ENCODE measurements around the gene ZBTB2.

ZBTB2 gene

DNA sequence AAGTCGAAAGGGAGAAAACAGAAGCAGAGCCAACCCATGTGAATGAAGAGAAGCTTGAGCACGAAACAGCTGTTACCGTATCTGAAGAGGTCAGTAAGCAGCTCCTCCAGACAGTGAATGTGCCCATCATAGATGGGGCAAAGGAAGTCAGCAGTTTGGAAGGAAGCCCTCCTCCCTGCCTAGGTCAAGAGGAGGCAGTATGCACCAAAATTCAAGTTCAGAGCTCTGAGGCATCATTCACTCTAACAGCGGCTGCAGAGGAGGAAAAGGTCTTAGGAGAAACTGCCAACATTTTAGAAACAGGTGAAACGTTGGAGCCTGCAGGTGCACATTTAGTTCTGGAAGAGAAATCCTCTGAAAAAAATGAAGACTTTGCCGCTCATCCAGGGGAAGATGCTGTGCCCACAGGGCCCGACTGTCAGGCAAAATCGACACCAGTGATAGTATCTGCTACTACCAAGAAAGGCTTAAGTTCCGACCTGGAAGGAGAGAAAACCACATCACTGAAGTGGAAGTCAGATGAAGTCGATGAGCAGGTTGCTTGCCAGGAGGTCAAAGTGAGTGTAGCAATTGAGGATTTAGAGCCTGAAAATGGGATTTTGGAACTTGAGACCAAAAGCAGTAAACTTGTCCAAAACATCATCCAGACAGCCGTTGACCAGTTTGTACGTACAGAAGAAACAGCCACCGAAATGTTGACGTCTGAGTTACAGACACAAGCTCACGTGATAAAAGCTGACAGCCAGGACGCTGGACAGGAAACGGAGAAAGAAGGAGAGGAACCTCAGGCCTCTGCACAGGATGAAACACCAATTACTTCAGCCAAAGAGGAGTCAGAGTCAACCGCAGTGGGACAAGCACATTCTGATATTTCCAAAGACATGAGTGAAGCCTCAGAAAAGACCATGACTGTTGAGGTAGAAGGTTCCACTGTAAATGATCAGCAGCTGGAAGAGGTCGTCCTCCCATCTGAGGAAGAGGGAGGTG, 38.7 kb downstream of the ZBTB2 start:
- TF ChIP-seq, protein P1, sequence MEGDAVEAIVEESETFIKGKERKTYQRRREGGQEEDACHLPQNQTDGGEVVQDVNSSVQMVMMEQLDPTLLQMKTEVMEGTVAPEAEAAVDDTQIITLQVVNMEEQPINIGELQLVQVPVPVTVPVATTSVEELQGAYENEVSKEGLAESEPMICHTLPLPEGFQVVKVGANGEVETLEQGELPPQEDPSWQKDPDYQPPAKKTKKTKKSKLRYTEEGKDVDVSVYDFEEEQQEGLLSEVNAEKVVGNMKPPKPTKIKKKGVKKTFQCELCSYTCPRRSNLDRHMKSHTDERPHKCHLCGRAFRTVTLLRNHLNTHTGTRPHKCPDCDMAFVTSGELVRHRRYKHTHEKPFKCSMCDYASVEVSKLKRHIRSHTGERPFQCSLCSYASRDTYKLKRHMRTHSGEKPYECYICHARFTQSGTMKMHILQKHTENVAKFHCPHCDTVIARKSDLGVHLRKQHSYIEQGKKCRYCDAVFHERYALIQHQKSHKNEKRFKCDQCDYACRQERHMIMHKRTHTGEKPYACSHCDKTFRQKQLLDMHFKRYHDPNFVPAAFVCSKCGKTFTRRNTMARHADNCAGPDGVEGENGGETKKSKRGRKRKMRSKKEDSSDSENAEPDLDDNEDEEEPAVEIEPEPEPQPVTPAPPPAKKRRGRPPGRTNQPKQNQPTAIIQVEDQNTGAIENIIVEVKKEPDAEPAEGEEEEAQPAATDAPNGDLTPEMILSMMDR (IDR thresholded peaks at IDR 0.05): no peak
- Histone ChIP-seq H2AFZ (no peak overlapping the region), H3K27me3 (ENCODE audit: control insufficient read depth, insufficient read depth, low read length) (no peaks in the 10 kb centered on the region), H3K4me1 (no peaks in the 10 kb centered on the region), H3K9ac (no peak overlapping the region), H3K9me3 (ENCODE audit: control insufficient read depth, low read length) (no peaks in the 10 kb centered on the region), H3K27ac (no peak overlapping the region), H3K36me3 (ENCODE audit: control insufficient read depth, insufficient read depth, low read length) (no peaks in the 10 kb centered on the region), H3K4me3 (ENCODE audit: low read depth, low read length) (no peak overlapping the region), H3K4me2 (ENCODE audit: low read length) (no peak overlapping the region), H3K79me2 (no peaks in the 10 kb centered on the region)

DNA sequence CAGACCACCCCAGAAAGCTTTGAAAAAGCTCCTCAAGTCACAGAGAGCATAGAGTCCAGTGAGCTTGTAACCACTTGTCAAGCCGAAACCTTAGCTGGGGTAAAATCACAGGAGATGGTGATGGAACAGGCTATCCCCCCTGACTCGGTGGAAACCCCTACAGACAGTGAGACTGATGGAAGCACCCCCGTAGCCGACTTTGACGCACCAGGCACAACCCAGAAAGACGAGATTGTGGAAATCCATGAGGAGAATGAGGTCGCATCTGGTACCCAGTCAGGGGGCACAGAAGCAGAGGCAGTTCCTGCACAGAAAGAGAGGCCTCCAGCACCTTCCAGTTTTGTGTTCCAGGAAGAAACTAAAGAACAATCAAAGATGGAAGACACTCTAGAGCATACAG, 39.6 kb downstream of the ZBTB2 start:
- no peaks in the 10 kb centered on the region for H3K79me2 ChIP-seq
- H2AFZ ChIP-seq: no peak overlapping the region
- no peak overlapping the region for H3K4me2 ChIP-seq (ENCODE audit: low read length)
- H3K36me3 ChIP-seq (ENCODE audit: control insufficient read depth, insufficient read depth, low read length): no peaks in the 10 kb centered on the region
- H3K4me1 ChIP-seq: no peaks in the 10 kb centered on the region
- H3K4me3 ChIP-seq (ENCODE audit: low read depth, low read length): no peak overlapping the region
- H3K27ac ChIP-seq: no peak overlapping the region
- H3K9ac ChIP-seq: no peak overlapping the region
- no peaks in the 10 kb centered on the region for H3K9me3 ChIP-seq (ENCODE audit: control insufficient read depth, low read length)
- no peaks in the 10 kb centered on the region for H3K27me3 ChIP-seq (ENCODE audit: control insufficient read depth, insufficient read depth, low read length)
- TF ChIP-seq, protein P1 (IDR thresholded peaks at IDR 0.05): no peak

DNA sequence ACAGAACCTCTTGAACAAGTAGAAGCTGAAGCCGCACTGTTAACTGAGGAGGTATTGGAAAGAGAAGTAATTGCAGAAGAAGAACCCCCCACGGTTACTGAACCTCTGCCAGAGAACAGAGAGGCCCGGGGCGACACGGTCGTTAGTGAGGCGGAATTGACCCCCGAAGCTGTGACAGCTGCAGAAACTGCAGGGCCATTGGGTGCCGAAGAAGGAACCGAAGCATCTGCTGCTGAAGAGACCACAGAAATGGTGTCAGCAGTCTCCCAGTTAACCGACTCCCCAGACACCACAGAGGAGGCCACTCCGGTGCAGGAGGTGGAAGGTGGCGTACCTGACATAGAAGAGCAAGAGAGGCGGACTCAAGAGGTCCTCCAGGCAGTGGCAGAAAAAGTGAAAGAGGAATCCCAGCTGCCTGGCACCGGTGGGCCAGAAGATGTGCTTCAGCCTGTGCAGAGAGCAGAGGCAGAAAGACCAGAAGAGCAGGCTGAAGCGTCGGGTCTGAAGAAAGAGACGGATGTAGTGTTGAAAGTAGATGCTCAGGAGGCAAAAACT, 40.1 kb downstream of the ZBTB2 start:
- TF ChIP-seq, protein P1 (IDR thresholded peaks at IDR 0.05): no peak
- H3K9ac ChIP-seq: no peak overlapping the region
- no peak overlapping the region for H2AFZ ChIP-seq
- H3K27ac ChIP-seq: no peak overlapping the region
- no peak overlapping the region for H3K4me2 ChIP-seq (ENCODE audit: low read length)
- H3K9me3 ChIP-seq (ENCODE audit: control insufficient read depth, low read length): no peaks in the 10 kb centered on the region
- H3K36me3 ChIP-seq (ENCODE audit: control insufficient read depth, insufficient read depth, low read length): no peaks in the 10 kb centered on the region
- no peaks in the 10 kb centered on the region for H3K79me2 ChIP-seq
- H3K4me3 ChIP-seq (ENCODE audit: low read depth, low read length): no peak overlapping the region
- H3K27me3 ChIP-seq (ENCODE audit: control insufficient read depth, insufficient read depth, low read length): no peaks in the 10 kb centered on the region
- no peaks in the 10 kb centered on the region for H3K4me1 ChIP-seq

DNA sequence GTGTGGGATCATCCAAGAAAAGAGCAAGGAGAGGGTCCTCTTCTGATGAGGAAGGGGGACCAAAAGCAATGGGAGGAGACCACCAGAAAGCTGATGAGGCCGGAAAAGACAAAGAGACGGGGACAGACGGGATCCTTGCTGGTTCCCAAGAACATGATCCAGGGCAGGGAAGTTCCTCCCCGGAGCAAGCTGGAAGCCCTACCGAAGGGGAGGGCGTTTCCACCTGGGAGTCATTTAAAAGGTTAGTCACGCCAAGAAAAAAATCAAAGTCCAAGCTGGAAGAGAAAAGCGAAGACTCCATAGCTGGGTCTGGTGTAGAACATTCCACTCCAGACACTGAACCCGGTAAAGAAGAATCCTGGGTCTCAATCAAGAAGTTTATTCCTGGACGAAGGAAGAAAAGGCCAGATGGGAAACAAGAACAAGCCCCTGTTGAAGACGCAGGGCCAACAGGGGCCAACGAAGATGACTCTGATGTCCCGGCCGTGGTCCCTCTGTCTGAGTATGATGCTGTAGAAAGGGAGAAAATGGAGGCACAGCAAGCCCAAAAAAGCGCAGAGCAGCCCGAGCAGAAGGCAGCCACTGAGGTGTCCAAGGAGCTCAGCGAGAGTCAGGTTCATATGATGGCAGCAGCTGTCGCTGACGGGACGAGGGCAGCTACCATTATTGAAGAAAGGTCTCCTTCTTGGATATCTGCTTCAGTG, 40.8 kb downstream of the ZBTB2 start:
- Histone ChIP-seq H3K9ac (no peak overlapping the region), H3K4me3 (ENCODE audit: low read depth, low read length) (no peak overlapping the region), H3K27me3 (ENCODE audit: control insufficient read depth, insufficient read depth, low read length) (no peaks in the 10 kb centered on the region), H3K4me1 (no peaks in the 10 kb centered on the region), H3K79me2 (no peaks in the 10 kb centered on the region), H2AFZ (no peak overlapping the region), H3K9me3 (ENCODE audit: control insufficient read depth, low read length) (no peaks in the 10 kb centered on the region), H3K36me3 (ENCODE audit: control insufficient read depth, insufficient read depth, low read length) (no peaks in the 10 kb centered on the region), H3K27ac (no peak overlapping the region), H3K4me2 (ENCODE audit: low read length) (no peak overlapping the region)
- TF ChIP-seq, protein P1 (IDR thresholded peaks at IDR 0.05): no peak

Data from parathyroid adenoma (tissue), 2 donors.